Astrocyte (in vitro differentiated cells and primary cell): ENCODE measurements around the gene PPM1A. TPM values are rescaled to one million over a fixed set of nuclear protein-coding genes. Genes with fewer than 3 reads are reported as not detected.

Source experiments
- DNase-seq: peaks from one replicate; pipeline ENCODE4 v3.0.0-alpha.2; 2010; ENCODE audit warnings: low read depth
- FAIRE-seq: peaks from 2 replicates; lab custom pipeline; 2011; peaks lifted over from hg19 to GRCh38; lab: Jason Lieb, UNC
- H2AFZ ChIP-seq: 2 replicates; pipeline ENCODE4 v1.6.0; 2012; ENCODE audit warnings: low read depth, low read length, inconsistent platforms
- H3K27ac ChIP-seq: 2 replicates; pipeline ENCODE4 v1.5.1; 2011; ENCODE audit warnings: low read depth, low read length, inconsistent platforms
- H3K27me3 ChIP-seq: 2 replicates; pipeline ENCODE4 v1.6.0; 2011; ENCODE audit warnings: low read length, inconsistent platforms; ENCODE audit not compliant: insufficient read depth
- H3K36me3 ChIP-seq: 2 replicates; pipeline ENCODE4 v1.5.1; 2011; ENCODE audit warnings: low read length, inconsistent platforms; ENCODE audit not compliant: insufficient read depth
- H3K4me1 ChIP-seq: 2 replicates; pipeline ENCODE4 v1.5.1; 2011; ENCODE audit warnings: low read length, inconsistent platforms; ENCODE audit not compliant: insufficient read depth
- H3K4me2 ChIP-seq: 2 replicates; pipeline ENCODE4 v1.6.0; 2012; ENCODE audit warnings: low read length, inconsistent platforms
- H3K4me3 ChIP-seq: 2 replicates; pipeline ENCODE4 v1.5.1; 2011; ENCODE audit warnings: low read depth, mild to moderate bottlenecking, low read length, inconsistent platforms; ENCODE audit not compliant: insufficient read depth
- H3K79me2 ChIP-seq: 2 replicates; pipeline ENCODE4 v1.6.0; 2012; ENCODE audit warnings: mild to moderate bottlenecking, low read length, inconsistent platforms; ENCODE audit not compliant: insufficient read depth
- H3K9ac ChIP-seq: 2 replicates; pipeline ENCODE4 v1.6.0; 2012; ENCODE audit warnings: mild to moderate bottlenecking, low read length, inconsistent platforms
- H3K9me3 ChIP-seq: 2 replicates; pipeline ENCODE4 v1.5.1; 2012; ENCODE audit warnings: low read depth, mild to moderate bottlenecking, low read length, inconsistent platforms; ENCODE audit not compliant: insufficient read depth
- H4K20me1 ChIP-seq: 2 replicates; pipeline ENCODE4 v1.6.0; 2012; ENCODE audit warnings: low read length, inconsistent platforms; ENCODE audit not compliant: insufficient read depth
- H3K27ac Mint-ChIP-seq: one replicate; pipeline ENCODE4 v1.8.0; 2021; ENCODE audit warnings: mild to moderate bottlenecking, mixed read lengths; ENCODE audit not compliant: unreplicated experiment
- H3K27me3 Mint-ChIP-seq: one replicate; pipeline ENCODE4 v1.8.0; 2021; ENCODE audit warnings: low read depth, mixed read lengths; ENCODE audit not compliant: unreplicated experiment
- H3K36me3 Mint-ChIP-seq: one replicate; pipeline ENCODE4 v1.8.0; 2021; ENCODE audit warnings: low read depth, mixed read lengths; ENCODE audit not compliant: unreplicated experiment
- H3K4me1 Mint-ChIP-seq: one replicate; pipeline ENCODE4 v1.8.0; 2021; ENCODE audit warnings: low read depth, mixed read lengths; ENCODE audit not compliant: unreplicated experiment
- H3K4me3 Mint-ChIP-seq: one replicate; pipeline ENCODE4 v1.8.0; 2021; ENCODE audit warnings: mild to moderate bottlenecking, moderate library complexity, mixed read lengths; ENCODE audit not compliant: unreplicated experiment
- H3K9me3 Mint-ChIP-seq: one replicate; pipeline ENCODE4 v1.8.0; 2021; ENCODE audit warnings: mild to moderate bottlenecking, mixed read lengths; ENCODE audit not compliant: unreplicated experiment
- EZH2 ChIP-seq: IDR thresholded peaks from 2 replicates; pipeline ENCODE4 v1.6.1; 2012; ENCODE audit warnings: mild to moderate bottlenecking, low read length, inconsistent platforms; ENCODE audit not compliant: insufficient read depth
- total RNA-seq: library from RNA; stranded (reverse); gene quantifications from 2 replicates; pipeline ENCODE4 v1.2.1, GENCODE V29; 2021
- TF ChIP-seq, protein P1 (sequence below): IDR thresholded peaks from 2 replicates; pipeline ENCODE4 v1.5.1; 2011; ENCODE audit warnings: low read depth, mild to moderate bottlenecking, inconsistent platforms, low read length, moderate library complexity; ENCODE audit not compliant: insufficient read depth

Gene PPM1A
- total RNA-seq, 1 donor from 2014 or later, result 50.3 TPM

DNA sequence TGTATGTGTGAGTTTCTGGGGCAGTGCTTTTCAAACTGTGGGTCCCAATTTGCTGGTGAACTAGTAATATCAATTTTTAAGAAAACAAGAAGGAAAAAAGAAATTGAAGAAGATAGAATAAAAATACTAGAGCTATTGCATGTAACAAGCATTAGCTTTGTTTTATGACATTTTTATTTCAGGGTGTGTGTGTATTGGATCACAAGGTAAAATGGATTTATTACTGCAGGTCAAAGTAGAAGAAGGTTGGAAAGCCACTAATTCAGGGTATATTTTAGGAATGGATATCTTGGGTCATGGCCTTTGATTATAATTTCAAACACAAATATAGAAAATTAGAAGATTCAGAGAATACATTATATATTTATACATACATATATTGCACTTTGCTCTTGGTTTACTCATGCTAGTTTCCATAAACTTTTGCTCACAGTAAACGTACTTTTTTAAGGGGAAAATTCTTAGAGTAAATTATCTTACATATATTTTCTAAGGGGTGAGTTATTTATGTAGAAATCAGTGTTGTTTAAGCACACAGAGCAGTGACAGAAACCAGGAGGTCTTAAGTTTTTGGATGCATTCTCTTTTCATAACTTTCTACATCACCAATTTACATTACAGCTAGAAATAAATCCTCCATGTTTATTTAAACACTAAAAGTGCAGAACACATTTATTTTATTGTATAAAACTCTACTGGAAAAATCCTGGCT, 34.5 kb upstream of the PPM1A start:
- Histone ChIP-seq H3K79me2 (no peaks in the 10 kb centered on the region), H4K20me1 (no peaks in the 10 kb centered on the region), H3K4me1 (peaks cover 3% of the 10 kb centered on the region), H3K4me3 (no peak overlapping the region), H3K27ac (no peak overlapping the region), H2AFZ (no peak overlapping the region), H3K9ac (no peak overlapping the region), H3K36me3 (no peaks in the 10 kb centered on the region), H3K4me2 (no peak overlapping the region), H3K27me3 (peaks cover 4% of the 10 kb centered on the region), H3K9me3 (no peaks in the 10 kb centered on the region)
- H3K9me3 Mint-ChIP-seq, result no peaks in the 10 kb centered on the region
- FAIRE-seq (no peak), DNase-seq (no peak)
- no peaks in the 10 kb centered on the region for H3K4me1 Mint-ChIP-seq
- H3K4me3 Mint-ChIP-seq, result no peak overlapping the region
- no peak for TF ChIP-seq EZH2
- peaks cover 2% of the 10 kb centered on the region for H3K27me3 Mint-ChIP-seq
- H3K27ac Mint-ChIP-seq, result no peak overlapping the region
- H3K36me3 Mint-ChIP-seq, result no peaks in the 10 kb centered on the region

DNA sequence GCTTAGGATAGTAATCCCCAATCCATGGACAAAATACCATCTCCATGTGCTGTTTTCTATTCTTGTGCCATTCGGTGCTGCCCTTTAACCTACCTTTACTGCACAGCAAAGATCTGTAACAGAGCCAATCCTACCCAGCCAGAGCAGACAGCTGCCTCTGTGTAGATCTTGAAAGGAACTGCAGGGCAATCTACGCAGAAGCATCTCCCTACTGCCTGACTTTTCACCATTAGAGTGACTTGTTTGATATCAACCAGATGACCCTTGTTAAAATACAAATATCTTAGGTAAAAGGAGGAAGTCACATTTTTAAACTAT, 33.9 kb upstream of the PPM1A start:
- H3K4me3 ChIP-seq, result no peak overlapping the region
- Mint-ChIP-seq H3K4me3 (no peak overlapping the region), H3K9me3 (no peaks in the 10 kb centered on the region), H3K4me1 (no peaks in the 10 kb centered on the region), H3K36me3 (no peaks in the 10 kb centered on the region), H3K27me3 (peaks cover 2% of the 10 kb centered on the region), H3K27ac (no peak overlapping the region)
- no peak overlapping the region for H2AFZ ChIP-seq
- TF ChIP-seq EZH2, result no peak
- TF ChIP-seq, protein P1, sequence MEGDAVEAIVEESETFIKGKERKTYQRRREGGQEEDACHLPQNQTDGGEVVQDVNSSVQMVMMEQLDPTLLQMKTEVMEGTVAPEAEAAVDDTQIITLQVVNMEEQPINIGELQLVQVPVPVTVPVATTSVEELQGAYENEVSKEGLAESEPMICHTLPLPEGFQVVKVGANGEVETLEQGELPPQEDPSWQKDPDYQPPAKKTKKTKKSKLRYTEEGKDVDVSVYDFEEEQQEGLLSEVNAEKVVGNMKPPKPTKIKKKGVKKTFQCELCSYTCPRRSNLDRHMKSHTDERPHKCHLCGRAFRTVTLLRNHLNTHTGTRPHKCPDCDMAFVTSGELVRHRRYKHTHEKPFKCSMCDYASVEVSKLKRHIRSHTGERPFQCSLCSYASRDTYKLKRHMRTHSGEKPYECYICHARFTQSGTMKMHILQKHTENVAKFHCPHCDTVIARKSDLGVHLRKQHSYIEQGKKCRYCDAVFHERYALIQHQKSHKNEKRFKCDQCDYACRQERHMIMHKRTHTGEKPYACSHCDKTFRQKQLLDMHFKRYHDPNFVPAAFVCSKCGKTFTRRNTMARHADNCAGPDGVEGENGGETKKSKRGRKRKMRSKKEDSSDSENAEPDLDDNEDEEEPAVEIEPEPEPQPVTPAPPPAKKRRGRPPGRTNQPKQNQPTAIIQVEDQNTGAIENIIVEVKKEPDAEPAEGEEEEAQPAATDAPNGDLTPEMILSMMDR, result no peak
- H4K20me1 ChIP-seq, result no peaks in the 10 kb centered on the region
- H3K9ac ChIP-seq, result no peak overlapping the region
- H3K4me2 ChIP-seq, result no peak overlapping the region
- no peak for FAIRE-seq
- no peak overlapping the region for H3K27ac ChIP-seq
- H3K9me3 ChIP-seq, result no peaks in the 10 kb centered on the region
- H3K27me3 ChIP-seq, result peaks cover 4% of the 10 kb centered on the region
- H3K4me1 ChIP-seq, result peaks cover 3% of the 10 kb centered on the region
- H3K79me2 ChIP-seq, result no peaks in the 10 kb centered on the region
- no peaks in the 10 kb centered on the region for H3K36me3 ChIP-seq
- no peak for DNase-seq

DNA sequence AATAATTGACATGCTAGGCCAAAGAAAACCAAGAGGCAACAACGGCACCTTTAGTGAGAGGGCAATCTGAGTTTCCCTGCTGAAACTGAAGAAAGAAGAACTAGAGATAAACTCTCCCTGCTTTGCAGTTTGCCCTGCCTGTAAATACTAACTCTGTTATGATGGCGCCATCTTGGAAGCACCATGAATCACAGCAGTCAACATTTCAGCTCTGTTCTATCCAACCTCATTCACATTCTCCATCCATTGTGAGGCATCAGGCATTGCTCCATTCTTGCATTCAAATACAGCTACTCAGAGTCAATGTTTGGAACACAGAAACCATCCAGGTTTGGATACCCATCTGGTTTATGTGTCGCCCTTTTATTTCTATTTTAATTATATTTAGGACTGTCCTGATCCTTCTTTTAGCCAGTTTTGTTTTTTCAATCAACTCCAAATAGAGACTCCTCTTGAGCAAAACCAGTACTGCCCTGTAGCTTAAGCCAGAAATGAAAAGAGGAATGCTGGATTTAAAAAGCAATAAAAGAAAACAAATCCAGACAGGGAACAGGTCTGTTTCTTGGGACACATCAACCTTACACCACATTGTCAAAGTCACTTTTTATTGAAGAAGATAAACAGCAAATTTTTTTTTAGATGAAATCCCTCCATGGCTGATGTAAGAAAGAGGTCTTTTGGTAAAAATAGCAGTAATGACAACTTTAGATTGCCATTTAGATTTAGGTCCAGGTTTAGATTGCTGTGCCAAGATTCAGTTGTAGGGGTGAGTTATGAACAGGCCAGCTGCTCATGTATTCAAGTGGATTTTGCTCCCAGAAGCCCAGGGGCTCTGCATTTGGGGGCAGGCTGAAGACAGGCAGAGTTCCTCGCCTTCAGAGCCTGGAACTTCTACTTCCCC, 33.3 kb upstream of the PPM1A start:
- Mint-ChIP-seq H3K4me1 (peaks cover 1% of the 10 kb centered on the region), H3K36me3 (no peaks in the 10 kb centered on the region), H3K27me3 (peaks cover 2% of the 10 kb centered on the region), H3K27ac (no peak overlapping the region), H3K9me3 (no peaks in the 10 kb centered on the region), H3K4me3 (no peak overlapping the region)
- Histone ChIP-seq H3K9me3 (no peaks in the 10 kb centered on the region), H3K4me3 (no peak overlapping the region), H3K36me3 (no peaks in the 10 kb centered on the region), H2AFZ (no peak overlapping the region), H3K9ac (no peak overlapping the region), H3K27ac (no peak overlapping the region), H3K27me3 (peaks cover 4% of the 10 kb centered on the region), H4K20me1 (no peaks in the 10 kb centered on the region), H3K4me2 (no peak overlapping the region), H3K4me1 (peaks cover 3% of the 10 kb centered on the region), H3K79me2 (no peaks in the 10 kb centered on the region)
- FAIRE-seq (no peak), DNase-seq (no peak)
- TF ChIP-seq, protein P1, result no peak
- TF ChIP-seq EZH2, result no peak
